ENCODE results near the gene WDR27. TPM values are rescaled to one million over a fixed set of nuclear protein-coding genes. Genes with fewer than 3 reads are reported as not detected.
A peak's percentile ranks its signal among the peaks of the same experiment; 100 is the strongest.
"Not testable (repeated sequence)": the region's sequence is repeated elsewhere in the genome, so short reads cannot be mapped to it uniquely, and the experiment has no call there.

The WDR27 gene
- polyA plus RNA-seq, 1 donor, result 73.8 TPM

- no peaks in the 10 kb centered on the region for H3K9me3 ChIP-seq (ENCODE audit: control insufficient read depth, low read depth, low read length)
- H3K4me3 ChIP-seq (ENCODE audit: low read length), result no peak overlapping the region
- H3K27ac ChIP-seq (ENCODE audit: low read length), result no peak overlapping the region
- H3K27me3 ChIP-seq (ENCODE audit: control insufficient read depth, insufficient read depth, low read length), result no peaks in the 10 kb centered on the region
- no peaks in the 10 kb centered on the region for H3K4me1 ChIP-seq (ENCODE audit: control insufficient read depth, insufficient read depth, low read length)
- H3K36me3 ChIP-seq (ENCODE audit: control insufficient read depth, insufficient read depth, low read length), result peaks cover 48% of the 10 kb centered on the region
- 90% methylated on average over 2 of the region's 3 CpGs for WGBS (ENCODE audit: insufficient coverage, low lambda C conversion rate)
- DNase-seq, result no peak
These were observed 8.2 kb upstream of the WDR27 start for GRCh38 chr6:169710009-169710408.

- Histone ChIP-seq H3K36me3 (ENCODE audit: control insufficient read depth, insufficient read depth, low read length) (peaks cover 45% of the 10 kb centered on the region), H3K9me3 (ENCODE audit: control insufficient read depth, low read depth, low read length) (no peaks in the 10 kb centered on the region)
These were observed 7.5 kb upstream of the WDR27 start for GRCh38 chr6:169709293-169709692.

GRCh38 chr6:169707772-169708171 is 5.9 kb upstream of the WDR27 start:
- Histone ChIP-seq H3K4me3 (ENCODE audit: low read length) (no peak overlapping the region), H3K27me3 (ENCODE audit: control insufficient read depth, insufficient read depth, low read length) (no peaks in the 10 kb centered on the region), H3K36me3 (ENCODE audit: control insufficient read depth, insufficient read depth, low read length) (peaks cover 37% of the 10 kb centered on the region), H3K9me3 (ENCODE audit: control insufficient read depth, low read depth, low read length) (no peaks in the 10 kb centered on the region), H3K27ac (ENCODE audit: low read length) (no peak overlapping the region), H3K4me1 (ENCODE audit: control insufficient read depth, insufficient read depth, low read length) (peaks cover 12% of the 10 kb centered on the region)
- WGBS (ENCODE audit: insufficient coverage, low lambda C conversion rate), result no CpG with 5 or more reads among the region's 2 CpGs
- DNase-seq, result no peak

More at GRCh38 chr6:169709293-169709692, 7.5 kb upstream of the WDR27 start:
- H3K4me1 ChIP-seq (ENCODE audit: control insufficient read depth, insufficient read depth, low read length), result peaks cover 2% of the 10 kb centered on the region
- H3K4me3 ChIP-seq (ENCODE audit: low read length), result no peak overlapping the region
- no peak overlapping the region for H3K27ac ChIP-seq (ENCODE audit: low read length)
- no peaks in the 10 kb centered on the region for H3K27me3 ChIP-seq (ENCODE audit: control insufficient read depth, insufficient read depth, low read length)
- no peak for DNase-seq

GRCh38 chr6:169702840-169703246 is 1.0 kb upstream of the WDR27 start:
- peaks cover 12% of the 10 kb centered on the region for H3K36me3 ChIP-seq (ENCODE audit: control insufficient read depth, insufficient read depth, low read length)
- DNase-seq, result no peak
- no peaks in the 10 kb centered on the region for H3K27me3 ChIP-seq (ENCODE audit: control insufficient read depth, insufficient read depth, low read length)
- peak overlapping the region; percentile 92 for H3K4me3 ChIP-seq (ENCODE audit: low read length)
- no CpG with 5 or more reads among the region's 22 CpGs for WGBS (ENCODE audit: insufficient coverage, low lambda C conversion rate)
- peaks cover 4% of the 10 kb centered on the region for H3K9me3 ChIP-seq (ENCODE audit: control insufficient read depth, low read depth, low read length)
- peak overlapping the region; percentile 96 for H3K27ac ChIP-seq (ENCODE audit: low read length)
- H3K4me1 ChIP-seq (ENCODE audit: control insufficient read depth, insufficient read depth, low read length), result peaks cover 19% of the 10 kb centered on the region

GRCh38 chr6:169701311-169701953 is 397 bp downstream of the WDR27 start:
- Histone ChIP-seq H3K36me3 (ENCODE audit: control insufficient read depth, insufficient read depth, low read length) (peaks cover 13% of the 10 kb centered on the region), H3K9me3 (ENCODE audit: control insufficient read depth, low read depth, low read length) (peaks cover 4% of the 10 kb centered on the region), H3K27me3 (ENCODE audit: control insufficient read depth, insufficient read depth, low read length) (no peaks in the 10 kb centered on the region), H3K27ac (ENCODE audit: low read length) (peak overlapping the region; percentile 96), H3K4me3 (ENCODE audit: low read length) (peak overlapping the region; percentile 92), H3K4me1 (ENCODE audit: control insufficient read depth, insufficient read depth, low read length) (peaks cover 19% of the 10 kb centered on the region)
- WGBS (ENCODE audit: insufficient coverage, low lambda C conversion rate), result no CpG with 5 or more reads among the region's 54 CpGs
- no peak for DNase-seq

GRCh38 chr6:169700296-169700695 is 1.5 kb downstream of the WDR27 start:
- peak in 1 of 2 donors; percentile 47 for DNase-seq
- peaks cover 13% of the 10 kb centered on the region for H3K36me3 ChIP-seq (ENCODE audit: control insufficient read depth, insufficient read depth, low read length)
- no CpG with 5 or more reads among the region's 5 CpGs for WGBS (ENCODE audit: insufficient coverage, low lambda C conversion rate)
- peak overlapping the region; percentile 10 for H3K4me3 ChIP-seq (ENCODE audit: low read length)
- H3K27ac ChIP-seq (ENCODE audit: low read length), result no peak overlapping the region
- H3K9me3 ChIP-seq (ENCODE audit: control insufficient read depth, low read depth, low read length), result peaks cover 8% of the 10 kb centered on the region
- peaks cover 19% of the 10 kb centered on the region for H3K4me1 ChIP-seq (ENCODE audit: control insufficient read depth, insufficient read depth, low read length)
- H3K27me3 ChIP-seq (ENCODE audit: control insufficient read depth, insufficient read depth, low read length), result no peaks in the 10 kb centered on the region

GRCh38 chr6:169697115-169697514 is 4.7 kb downstream of the WDR27 start:
- not testable (repeated sequence) for H3K4me1 ChIP-seq (ENCODE audit: control insufficient read depth, insufficient read depth, low read length); H3K27ac ChIP-seq (ENCODE audit: low read length); H3K27me3 ChIP-seq (ENCODE audit: control insufficient read depth, insufficient read depth, low read length); DNase-seq; H3K9me3 ChIP-seq (ENCODE audit: control insufficient read depth, low read depth, low read length); H3K4me3 ChIP-seq (ENCODE audit: low read length)
- WGBS (ENCODE audit: insufficient coverage, low lambda C conversion rate), result no CpG with 5 or more reads among the region's 10 CpGs
- peaks cover 10% of the 10 kb centered on the region for H3K36me3 ChIP-seq (ENCODE audit: control insufficient read depth, insufficient read depth, low read length)

GRCh38 chr6:169695131-169695530 is 6.7 kb downstream of the WDR27 start:
- no peak for DNase-seq
- H3K36me3 ChIP-seq (ENCODE audit: control insufficient read depth, insufficient read depth, low read length), result peaks cover 14% of the 10 kb centered on the region
- H3K4me1 ChIP-seq (ENCODE audit: control insufficient read depth, insufficient read depth, low read length), result peaks cover 3% of the 10 kb centered on the region
- peaks cover 16% of the 10 kb centered on the region for H3K9me3 ChIP-seq (ENCODE audit: control insufficient read depth, low read depth, low read length)
- H3K27ac ChIP-seq (ENCODE audit: low read length), result no peak overlapping the region
- 87% methylated on average over 3 of the region's 5 CpGs for WGBS (ENCODE audit: insufficient coverage, low lambda C conversion rate)
- H3K27me3 ChIP-seq (ENCODE audit: control insufficient read depth, insufficient read depth, low read length), result no peaks in the 10 kb centered on the region
- H3K4me3 ChIP-seq (ENCODE audit: low read length), result no peak overlapping the region

GRCh38 chr6:169692516-169692915 is 9.3 kb downstream of the WDR27 start:
- H3K4me1 ChIP-seq (ENCODE audit: control insufficient read depth, insufficient read depth, low read length), result no peaks in the 10 kb centered on the region
- H3K27ac ChIP-seq (ENCODE audit: low read length), result no peak overlapping the region
- DNase-seq, result no peak
- peaks cover 20% of the 10 kb centered on the region for H3K9me3 ChIP-seq (ENCODE audit: control insufficient read depth, low read depth, low read length)
- 100% methylated on average over 1 of the region's 3 CpGs for WGBS (ENCODE audit: insufficient coverage, low lambda C conversion rate)
- H3K36me3 ChIP-seq (ENCODE audit: control insufficient read depth, insufficient read depth, low read length), result peaks cover 28% of the 10 kb centered on the region
- H3K4me3 ChIP-seq (ENCODE audit: low read length), result no peak overlapping the region
- H3K27me3 ChIP-seq (ENCODE audit: control insufficient read depth, insufficient read depth, low read length), result no peaks in the 10 kb centered on the region

GRCh38 chr6:169691260-169691659 is 10.6 kb downstream of the WDR27 start:
- no peak for DNase-seq
- Histone ChIP-seq H3K36me3 (ENCODE audit: control insufficient read depth, insufficient read depth, low read length) (peaks cover 31% of the 10 kb centered on the region), H3K9me3 (ENCODE audit: control insufficient read depth, low read depth, low read length) (peaks cover 23% of the 10 kb centered on the region), H3K27me3 (ENCODE audit: control insufficient read depth, insufficient read depth, low read length) (no peaks in the 10 kb centered on the region), H3K27ac (ENCODE audit: low read length) (no peak overlapping the region), H3K4me1 (ENCODE audit: control insufficient read depth, insufficient read depth, low read length) (no peaks in the 10 kb centered on the region), H3K4me3 (ENCODE audit: low read length) (no peak overlapping the region)
- WGBS (ENCODE audit: insufficient coverage, low lambda C conversion rate), result 100% methylated on average over 1 of the region's 2 CpGs

GRCh38 chr6:169689287-169689686 is 12.5 kb downstream of the WDR27 start:
- H3K27me3 ChIP-seq (ENCODE audit: control insufficient read depth, insufficient read depth, low read length), result no peaks in the 10 kb centered on the region
- H3K9me3 ChIP-seq (ENCODE audit: control insufficient read depth, low read depth, low read length), result peaks cover 34% of the 10 kb centered on the region
- WGBS (ENCODE audit: insufficient coverage, low lambda C conversion rate), result no CpG with 5 or more reads among the region's 6 CpGs
- no peaks in the 10 kb centered on the region for H3K4me1 ChIP-seq (ENCODE audit: control insufficient read depth, insufficient read depth, low read length)
- no peak overlapping the region for H3K4me3 ChIP-seq (ENCODE audit: low read length)
- no peak overlapping the region for H3K27ac ChIP-seq (ENCODE audit: low read length)
- no peak for DNase-seq
- peaks cover 36% of the 10 kb centered on the region for H3K36me3 ChIP-seq (ENCODE audit: control insufficient read depth, insufficient read depth, low read length)

Data from large intestine (tissue), 3 donors.